GM12878 (cell line): ENCODE results near the gene BNIPL. TPM values are rescaled to one million over a fixed set of nuclear protein-coding genes. Genes with fewer than 3 reads are reported as not detected.

Source experiments
- ATAC-seq: fragments of 200-7000 bp; cut with Tn5 transposase; 3 replicates; pipeline ENCODE4 v1.9.1; 2020; ENCODE audit warnings: mild to moderate bottlenecking, moderate library complexity
- BruUV-seq: library from RNA; stranded (reverse); fragments of 400-500 nt; replicated peaks from 2 replicates; lab custom pipeline; 2021; lab: Mats Ljungman, UMichigan
- CTCF ChIA-PET: fragments of 300-600 bp; sonication (Branson Sonifier 250); formaldehyde crosslinking; extraction: SDS; loops from one replicate; lab custom pipeline; 2021; ENCODE audit warnings: inconsistent platforms; lab: Yijun Ruan, JAX
- POLR2A ChIA-PET: fragments of 350-600 bp; formaldehyde crosslinking; extraction: SDS; loops from one replicate; lab custom pipeline; 2021; ENCODE audit warnings: inconsistent platforms; lab: Charles Lee
- RAD21 ChIA-PET: fragments of 300-600 bp; sonication (Branson Sonifier 250); formaldehyde crosslinking; loops from one replicate; lab custom pipeline; 2023; ENCODE audit warnings: antibody characterized with exemption; ENCODE audit not compliant: unreplicated experiment; lab: Charles Lee
- SMC1A ChIA-PET: fragments of 300-600 bp; sonication (Branson Sonifier 250); formaldehyde crosslinking; loops from one replicate; lab custom pipeline; 2023; ENCODE audit not compliant: unreplicated experiment, uncharacterized antibody; lab: Charles Lee
- DNase-seq: peaks from one replicate; pipeline ENCODE4 v3.0.0-alpha.2; 2011; ENCODE audit warnings: low read depth, low spot score
- FAIRE-seq: peaks from 3 replicates; lab custom pipeline; 2011; peaks lifted over from hg19 to GRCh38; lab: Jason Lieb, UNC
- H2AFZ ChIP-seq: 2 replicates; pipeline ENCODE4 v1.6.0; 2011; ENCODE audit warnings: low read depth, low read length, control low read depth; ENCODE audit not compliant: control insufficient read depth
- H3K27ac ChIP-seq: 2 replicates; pipeline ENCODE4 v1.5.1; 2011; ENCODE audit warnings: control low read depth; ENCODE audit not compliant: control insufficient read depth, insufficient read depth
- H3K27me3 ChIP-seq, 2 experiments: replicated peaks in 1 of 2; 2 replicates each; pipeline versions ENCODE4 v1.6.0 to v1.6.1; 2011; ENCODE audit warnings: low read length in 1 of 2; ENCODE audit not compliant: control insufficient read depth in 2 of 2, insufficient read depth in 2 of 2
- H3K36me3 ChIP-seq, 2 experiments: 2 replicates each; pipeline ENCODE4 v1.5.1; 2011; ENCODE audit warnings: low read length in 1 of 2; ENCODE audit not compliant: control insufficient read depth in 2 of 2, insufficient read depth in 2 of 2
- H3K4me1 ChIP-seq: 2 replicates; pipeline ENCODE4 v1.6.1; 2011; ENCODE audit warnings: mild to moderate bottlenecking, low read length, moderate library complexity, mixed read lengths; ENCODE audit not compliant: control insufficient read depth, insufficient read depth
- H3K4me2 ChIP-seq: 2 replicates; pipeline ENCODE4 v1.6.0; 2011; ENCODE audit warnings: control low read depth; ENCODE audit not compliant: control insufficient read depth, insufficient read depth
- H3K4me3 ChIP-seq: fragments of 200-600 bp; sonication (generic); 2 replicates; pipeline ENCODE4 v1.5.1; 2016
- H3K79me2 ChIP-seq: 2 replicates; pipeline ENCODE4 v1.6.0; 2011; ENCODE audit warnings: low read length; ENCODE audit not compliant: control insufficient read depth, insufficient read depth
- H3K9ac ChIP-seq: 2 replicates; pipeline ENCODE4 v1.8.0; 2011; ENCODE audit warnings: low read length, control low read depth, mixed read lengths; ENCODE audit not compliant: control insufficient read depth, insufficient read depth
- H3K9me3 ChIP-seq: replicated peaks from 3 replicates; pipeline ENCODE4 v1.5.1; 2011; ENCODE audit warnings: mild to moderate bottlenecking, low read length; ENCODE audit not compliant: control insufficient read depth, insufficient read depth
- H4K20me1 ChIP-seq: 2 replicates; pipeline ENCODE4 v1.6.0; 2011; ENCODE audit not compliant: control insufficient read depth, insufficient read depth
- CREM ChIP-seq: IDR thresholded peaks from 2 replicates; pipeline ENCODE4 v1.6.1; 2014; ENCODE audit warnings: antibody characterized with exemption, low read depth
- CTCF ChIP-seq, 3 experiments: IDR thresholded peaks in 2 of 3; conservative IDR thresholded peaks in 1 of 3; 2 replicates each; pipeline ENCODE4 v1.5.1; 2011; ENCODE audit warnings: low read depth in 3 of 3, low read length in 3 of 3, mild to moderate bottlenecking in 3 of 3, control low read depth in 2 of 3, moderate library complexity in 2 of 3, inconsistent platforms in 1 of 3, mixed read lengths in 1 of 3; ENCODE audit not compliant: control insufficient read depth in 2 of 3, insufficient read depth in 1 of 3; ENCODE audit errors: extremely low read depth in 1 of 3
- E4F1 ChIP-seq: fragments of 450-650 bp; IDR thresholded peaks from 2 replicates; pipeline ENCODE4 v1.6.1; 2018; ENCODE audit warnings: borderline replicate concordance, mild to moderate bottlenecking; ENCODE audit not compliant: partially characterized antibody
- IRF4 ChIP-seq: IDR thresholded peaks from 2 replicates; pipeline ENCODE4 v1.6.1; 2011; ENCODE audit warnings: low read depth, low read length
- LARP7 ChIP-seq: fragments of 450-650 bp; IDR thresholded peaks from 2 replicates; pipeline ENCODE4 v1.6.1; 2017; ENCODE audit warnings: mild to moderate bottlenecking
- MYB ChIP-seq: fragments of 150-350 bp; IDR thresholded peaks from 2 replicates; pipeline ENCODE4 v1.6.1; 2014; ENCODE audit warnings: mild to moderate bottlenecking, low read depth, low read length, borderline replicate concordance
- NRF1 ChIP-seq: conservative IDR thresholded peaks from 2 replicates; pipeline ENCODE4 v1.6.1; 2011; ENCODE audit warnings: mild to moderate bottlenecking, low read depth, low read length, improper control_type of control experiment
- POLR2A ChIP-seq: IDR thresholded peaks from 2 replicates; pipeline ENCODE4 v1.6.1; 2011; ENCODE audit warnings: low read depth, mild to moderate bottlenecking, low read length
- RCOR1 ChIP-seq: conservative IDR thresholded peaks from 2 replicates; pipeline ENCODE4 v1.6.1; 2012; ENCODE audit warnings: low read depth, low read length, improper control_type of control experiment
- ZNF687 ChIP-seq: fragments of 450-650 bp; IDR thresholded peaks from 2 replicates; pipeline ENCODE4 v1.6.1; 2017; ENCODE audit warnings: mild to moderate bottlenecking, moderate library complexity
- WGBS: methylation state at CpG from one replicate; pipeline ENCODE4 v1.1.6; 2016; ENCODE audit warnings: low lambda C conversion rate; ENCODE audit not compliant: insufficient replicate concordance, insufficient coverage; ENCODE audit errors: missing lambda C conversion rate; 5-methylcytosine and 5-hydroxymethylcytosine counted together
- in situ Hi-C: fragments of 300-500 bp; cut with MboI; formaldehyde crosslinking; loops from 9 replicates; pipeline ENCODE4 v1.14.3; 2018; ENCODE audit warnings: mixed read lengths
- intact Hi-C: fragments of 100-400 bp; cut with micrococcal nuclease; formaldehyde crosslinking; loops from one replicate; pipeline ENCODE4 v1.14.2; 2022; ENCODE audit not compliant: unreplicated experiment
- polyA plus RNA-seq, 11 experiments: library from polyadenylated mRNA; depleted of rRNA in 4 of 11; unstranded in 6 of 11; stranded (reverse) in 5 of 11; fragments of >200 nt; fragmentation: Nextera tagmentation in 4 of 11; fragmentation: Illumina TruSeq in 1 of 11; extraction: Ambion mirVana in 4 of 11; extraction: Trizol in 1 of 11; gene quantifications; 1 replicate in 1 of 11; 2 replicates in 10 of 11; pipeline versions ENCODE4 v1.2.1 to v1.2.3, GENCODE V29; 2011 to 2016; ENCODE audit warnings: inconsistent platforms in 2 of 11, missing spikeins in 2 of 11, low read depth in 1 of 11
- total RNA-seq, 4 experiments: library from RNA; depleted of rRNA in 3 of 4; stranded (reverse); fragments of >200 nt in 3 of 4; fragmentation: Illumina TruSeq in 1 of 4; extraction: Trizol in 1 of 4; gene quantifications; 2 replicates each; pipeline versions ENCODE4 v1.2.1 to v1.2.3, GENCODE V29; 2013 to 2021

BNIPL gene
- total and polyA plus RNA-seq, 10 of the 15 experiments (the other 5 are each of a cell fraction or from before 2014, with no cell fraction given): 0.05 to 1.1 (median 0.17) TPM

- no peak for TF ChIP-seq CTCF (IDR thresholded peaks at IDR 0.05 in 2 of 3, conservative IDR thresholded peaks at IDR 0.05 in 1 of 3; ENCODE audit: control insufficient read depth in 2 of 3, extremely low read depth in 1 of 3, insufficient read depth in 1 of 3, low read depth in 3 of 3, low read length in 3 of 3)
- TF ChIP-seq E4F1: no peak
- no peak for TF ChIP-seq RCOR1
- TF ChIP-seq POLR2A: no peak
Observed at GRCh38 chr1:150997126-150997872, 39.1 kb upstream of the BNIPL start (continued).

- POLR2A ChIA-PET: interaction anchor here (0.6 to 0.9 kb wide), 2 partner anchors 111 to 240 kb away, joined by 3 to 5 read pairs; partner anchors contain the start of gene CTXND2
- RAD21 ChIA-PET: interaction anchor here (0.6 kb wide), 1 partner anchor 801 kb away, joined by 3 read pairs; no protein-coding TSS in a partner anchor
- no peaks in the 10 kb centered on the region for H3K27me3 ChIP-seq
- H3K9ac ChIP-seq: no peak overlapping the region
- H3K4me1 ChIP-seq: peaks cover under 1% of the 10 kb centered on the region; the same call in 1 of the 2 replicates
- H2AFZ ChIP-seq: no peak overlapping the region
- BruUV-seq: no TSS peak
- H4K20me1 ChIP-seq: no peaks in the 10 kb centered on the region
- CTCF ChIA-PET: interaction anchor here (0.7 to 16.2 kb wide), 4 partner anchors 8 to 742 kb away, joined by 3 to 252 read pairs (median 52); partner anchors contain the start of genes ANXA9, CERS2 and MINDY1
- in situ Hi-C loops: loop anchor here (5.0 kb wide), 1 partner anchor 741 kb away; the partner anchor contains the start of gene CA14
- H3K27ac ChIP-seq: no peak overlapping the region
- no peaks in the 10 kb centered on the region for H3K9me3 ChIP-seq
- no peak for ATAC-seq
- WGBS: 48% methylated on average over 4 of the region's 5 CpGs
- intact Hi-C loops: loop anchor here (10.0 kb wide), 1 partner anchor 743 kb away; the partner anchor contains the start of gene CA14
- TF ChIP-seq CREM: no peak
- TF ChIP-seq NRF1: no peak
- TF ChIP-seq IRF4: no peak
- TF ChIP-seq ZNF687: no peak
- no peak for TF ChIP-seq MYB
- no peak for TF ChIP-seq LARP7
- TF ChIP-seq, all 136 proteins: peak for 0
- DNase-seq: no peak
- H3K4me3 ChIP-seq: no peak overlapping the region
- H3K79me2 ChIP-seq: no peaks in the 10 kb centered on the region
- no peak overlapping the region for H3K4me2 ChIP-seq
- FAIRE-seq: no peak
- no peaks in the 10 kb centered on the region; a peak in 1 of 4 replicates for H3K36me3 ChIP-seq
- SMC1A ChIA-PET: interaction anchor here (2.0 to 4.5 kb wide), 2 partner anchors 8 to 10 kb away, joined by 5 to 34 read pairs; partner anchors contain the start of gene MINDY1
Observed at GRCh38 chr1:150997949-150998348, 38.4 kb upstream of the BNIPL start.
